Epithelial cell of prostate (primary cell): Measurements from ENCODE around the gene FDX1.
"Not testable (repeated sequence)": the region's sequence is repeated elsewhere in the genome, so short reads cannot be mapped to it uniquely, and the experiment has no call there.

Experiments
- DNase-seq: peaks from one replicate; pipeline ENCODE4 v3.0.0-alpha.2; 2011; ENCODE audit warnings: low read depth, low spot score
- H3K27ac ChIP-seq: fragments of 450-650 bp; 2 replicates; pipeline ENCODE4 v1.5.1; 2017; ENCODE audit warnings: mild to moderate bottlenecking

The FDX1 gene

GRCh38 chr11:110429731-110430266 is at the start of gene FDX1:
Gene FDX1 (plus strand): TSS chr11:110429948. CDS start chr11:110430121, 173 bp downstream.
- DNase-seq, result peak; percentile 36
- H3K27ac ChIP-seq, result peak within 1 kb of the TSS; percentile 60

- H3K27ac ChIP-seq, result no peak overlapping the region
- DNase-seq, result no peak
Measured at GRCh38 chr11:110380836-110381622, 48.7 kb upstream of the FDX1 start.

- not testable (repeated sequence) for H3K27ac ChIP-seq, DNase-seq
Measured at GRCh38 chr11:110388231-110388630, 41.5 kb upstream of the FDX1 start.

- no peak for DNase-seq
Measured at GRCh38 chr11:110389965-110390364, 39.8 kb upstream of the FDX1 start.

GRCh38 chr11:110392056-110392455 is 37.7 kb upstream of the FDX1 start:
- no peak for DNase-seq
- no peak overlapping the region for H3K27ac ChIP-seq

More at GRCh38 chr11:110389965-110390364, 39.8 kb upstream of the FDX1 start:
- no peak overlapping the region for H3K27ac ChIP-seq

GRCh38 chr11:110397668-110398286 is 32.0 kb upstream of the FDX1 start:
- not testable (repeated sequence) for DNase-seq, H3K27ac ChIP-seq

- not testable (repeated sequence) for H3K27ac ChIP-seq, DNase-seq
Measured at GRCh38 chr11:110403585-110403984, 26.2 kb upstream of the FDX1 start.

- not testable (repeated sequence) for DNase-seq
Measured at GRCh38 chr11:110405636-110406035, 24.1 kb upstream of the FDX1 start.

GRCh38 chr11:110407315-110407714 is 22.4 kb upstream of the FDX1 start:
- DNase-seq, result no peak
- H3K27ac ChIP-seq, result no peak overlapping the region

More at GRCh38 chr11:110405636-110406035, 24.1 kb upstream of the FDX1 start:
- not testable (repeated sequence) for H3K27ac ChIP-seq

- no peak for DNase-seq
- H3K27ac ChIP-seq, result no peak overlapping the region
Measured at GRCh38 chr11:110409174-110409573, 20.6 kb upstream of the FDX1 start.

GRCh38 chr11:110410651-110411050 is 19.1 kb upstream of the FDX1 start:
- no peak for DNase-seq

GRCh38 chr11:110415081-110415480 is 14.7 kb upstream of the FDX1 start:
- DNase-seq, result no peak
- no peak overlapping the region for H3K27ac ChIP-seq

More at GRCh38 chr11:110410651-110411050, 19.1 kb upstream of the FDX1 start:
- no peak overlapping the region for H3K27ac ChIP-seq

GRCh38 chr11:110421658-110422057 is 8.1 kb upstream of the FDX1 start:
- H3K27ac ChIP-seq, DNase-seq: not testable (repeated sequence)

- no peak for DNase-seq
- H3K27ac ChIP-seq, result no peak overlapping the region
Measured at GRCh38 chr11:110422306-110422905, 7.3 kb upstream of the FDX1 start.

GRCh38 chr11:110424775-110425444 is 4.8 kb upstream of the FDX1 start:
- H3K27ac ChIP-seq, result no peak overlapping the region
- no peak for DNase-seq

GRCh38 chr11:110425751-110426545 is 3.8 kb upstream of the FDX1 start:
- no peak for DNase-seq
- no peak overlapping the region for H3K27ac ChIP-seq

- no peak overlapping the region for H3K27ac ChIP-seq
- DNase-seq, result no peak
Measured at GRCh38 chr11:110428040-110428439, 1.7 kb upstream of the FDX1 start.

GRCh38 chr11:110428956-110429730 is 605 bp upstream of the FDX1 start:
- H3K27ac ChIP-seq, result peak overlapping the region; percentile 60
- no peak for DNase-seq
